ENCODE measurements around the gene DTYMK.

DNA sequence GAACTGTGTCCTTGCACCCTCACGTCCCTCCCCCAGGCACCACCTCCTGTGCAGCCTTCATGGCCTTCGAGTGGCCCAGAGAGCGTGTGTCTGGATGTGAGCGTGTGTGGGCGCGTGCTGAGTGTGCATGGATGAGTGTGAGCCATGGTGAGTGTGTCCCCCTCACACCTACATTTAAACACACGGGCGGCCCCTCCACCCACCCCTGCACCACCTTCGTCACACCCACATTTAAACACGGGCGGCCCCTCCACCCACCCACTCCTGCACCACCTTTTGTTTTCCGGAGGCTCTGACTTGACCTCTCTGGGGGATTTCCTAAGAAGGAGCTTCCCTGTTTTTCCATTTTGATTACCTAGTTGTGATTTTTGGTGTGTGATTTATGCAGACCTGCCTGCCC, 17.8 kb downstream of the DTYMK start:
- TF ChIP-seq, protein P1, sequence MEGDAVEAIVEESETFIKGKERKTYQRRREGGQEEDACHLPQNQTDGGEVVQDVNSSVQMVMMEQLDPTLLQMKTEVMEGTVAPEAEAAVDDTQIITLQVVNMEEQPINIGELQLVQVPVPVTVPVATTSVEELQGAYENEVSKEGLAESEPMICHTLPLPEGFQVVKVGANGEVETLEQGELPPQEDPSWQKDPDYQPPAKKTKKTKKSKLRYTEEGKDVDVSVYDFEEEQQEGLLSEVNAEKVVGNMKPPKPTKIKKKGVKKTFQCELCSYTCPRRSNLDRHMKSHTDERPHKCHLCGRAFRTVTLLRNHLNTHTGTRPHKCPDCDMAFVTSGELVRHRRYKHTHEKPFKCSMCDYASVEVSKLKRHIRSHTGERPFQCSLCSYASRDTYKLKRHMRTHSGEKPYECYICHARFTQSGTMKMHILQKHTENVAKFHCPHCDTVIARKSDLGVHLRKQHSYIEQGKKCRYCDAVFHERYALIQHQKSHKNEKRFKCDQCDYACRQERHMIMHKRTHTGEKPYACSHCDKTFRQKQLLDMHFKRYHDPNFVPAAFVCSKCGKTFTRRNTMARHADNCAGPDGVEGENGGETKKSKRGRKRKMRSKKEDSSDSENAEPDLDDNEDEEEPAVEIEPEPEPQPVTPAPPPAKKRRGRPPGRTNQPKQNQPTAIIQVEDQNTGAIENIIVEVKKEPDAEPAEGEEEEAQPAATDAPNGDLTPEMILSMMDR (conservative IDR thresholded peaks at IDR 0.05): no peak
- no peak for TF ChIP-seq ZFX (IDR thresholded peaks at IDR 0.05)
